Endothelial cell of hepatic sinusoid (primary cell): ENCODE measurements around the gene FHIT.

Source experiments
- in situ Hi-C: cut with HindIII; loops from 2 replicates; pipeline ENCODE4 v1.10.0; 2017; ENCODE audit warnings: low sequenced_read_pairs

Gene FHIT

GRCh38 chr3:61172684-61173083 lies 78.6 kb downstream of the FHIT start:
- in situ Hi-C loops: no loop called here

- in situ Hi-C loops: no loop called here
Measured at GRCh38 chr3:61172203-61172602, 79.0 kb downstream of the FHIT start.

GRCh38 chr3:61169621-61170251 lies 81.5 kb downstream of the FHIT start:
- in situ Hi-C loops: no loop called here

- in situ Hi-C loops: no loop called here
Measured at GRCh38 chr3:61168286-61168685, 83.0 kb downstream of the FHIT start.

- in situ Hi-C loops: no loop called here
Measured at GRCh38 chr3:61162965-61163364, 88.3 kb downstream of the FHIT start.

GRCh38 chr3:61158667-61159066 lies 92.6 kb downstream of the FHIT start:
- in situ Hi-C loops: no loop called here

- in situ Hi-C loops: no loop called here
Measured at GRCh38 chr3:61158216-61158615, 93.0 kb downstream of the FHIT start.

- in situ Hi-C loops: no loop called here
Measured at GRCh38 chr3:61157414-61157813, 93.8 kb downstream of the FHIT start.

GRCh38 chr3:61155701-61156292 lies 95.5 kb downstream of the FHIT start:
- in situ Hi-C loops: no loop called here

GRCh38 chr3:61154457-61155198 lies 96.6 kb downstream of the FHIT start:
- in situ Hi-C loops: no loop called here

GRCh38 chr3:61152071-61152470 lies 99.2 kb downstream of the FHIT start:
- in situ Hi-C loops: no loop called here

- in situ Hi-C loops: no loop called here
Measured at GRCh38 chr3:61149236-61149635, 102.0 kb downstream of the FHIT start.

- in situ Hi-C loops: no loop called here
Measured at GRCh38 chr3:61146010-61146890, 105.0 kb downstream of the FHIT start.

GRCh38 chr3:61141697-61142096 lies 109.6 kb downstream of the FHIT start:
- in situ Hi-C loops: no loop called here

GRCh38 chr3:61141227-61141626 lies 110.0 kb downstream of the FHIT start:
- in situ Hi-C loops: no loop called here

GRCh38 chr3:61139686-61140085 lies 111.6 kb downstream of the FHIT start:
- in situ Hi-C loops: no loop called here

GRCh38 chr3:61138401-61138800 lies 112.9 kb downstream of the FHIT start:
- in situ Hi-C loops: no loop called here

GRCh38 chr3:61136191-61136590 lies 115.1 kb downstream of the FHIT start:
- in situ Hi-C loops: no loop called here

GRCh38 chr3:61134532-61134931 lies 116.7 kb downstream of the FHIT start:
- in situ Hi-C loops: no loop called here

- in situ Hi-C loops: no loop called here
Measured at GRCh38 chr3:61132062-61132461, 119.2 kb downstream of the FHIT start.

GRCh38 chr3:61118830-61119229 lies 132.4 kb downstream of the FHIT start:
- in situ Hi-C loops: no loop called here
